Activated CD4-positive, alpha-beta T cell treated with anti-CD3 and anti-CD28 coated beads for 36 hours (primary cell): ENCODE data around the gene RTP4. TPM values are rescaled to one million over a fixed set of nuclear protein-coding genes. Genes with fewer than 3 reads are reported as not detected.

Experiments used
- ATAC-seq: fragments of 200-7000 bp; cut with Tn5 transposase; one replicate; pipeline ENCODE4 v1.10.0; 2021; ENCODE audit warnings: mild to moderate bottlenecking, moderate library complexity
- CTCF ChIA-PET: fragments of 350-600 bp; sonication (Branson Sonifier 250); formaldehyde crosslinking; loops from one replicate; lab custom pipeline; 2021; ENCODE audit warnings: antibody characterized with exemption; lab: Charles Lee
- POLR2A ChIA-PET: fragments of 350-600 bp; sonication (Branson Sonifier 250); formaldehyde crosslinking; loops from one replicate; lab custom pipeline; 2021; ENCODE audit warnings: antibody characterized with exemption, inconsistent platforms; lab: Charles Lee
- DNase-seq: peaks from one replicate; pipeline ENCODE4 v3.0.0-alpha.2; 2020
- H3K27ac Mint-ChIP-seq: one replicate; pipeline ENCODE4 v1.8.0; 2021; ENCODE audit warnings: mixed read lengths
- H3K27me3 Mint-ChIP-seq: one replicate; pipeline ENCODE4 v1.8.0; 2021; ENCODE audit warnings: mixed read lengths
- H3K36me3 Mint-ChIP-seq: one replicate; pipeline ENCODE4 v1.8.0; 2021; ENCODE audit warnings: low read depth, mixed read lengths
- H3K4me1 Mint-ChIP-seq: one replicate; pipeline ENCODE4 v1.8.0; 2021; ENCODE audit warnings: mixed read lengths
- H3K4me3 Mint-ChIP-seq: one replicate; pipeline ENCODE4 v1.8.0; 2021; ENCODE audit warnings: mild to moderate bottlenecking, moderate library complexity, mixed read lengths
- H3K9me3 Mint-ChIP-seq: one replicate; pipeline ENCODE4 v1.8.0; 2021; ENCODE audit warnings: low read depth, mixed read lengths
- intact Hi-C, 2 experiments: fragments of 100-400 bp; cut with DNase I in 1 of 2; cut with micrococcal nuclease in 1 of 2; formaldehyde crosslinking; loops; one replicate each; pipeline versions ENCODE4 v1.14.2 to v1.15.1; 2022 to 2024; cut with DNase I, micrococcal nuclease
- total RNA-seq, 2 experiments: library from RNA; stranded (reverse); gene quantifications; one replicate each; pipeline ENCODE4 v1.2.3, GENCODE V29; 2021

Gene RTP4
- total RNA-seq, 2 experiments from 2014 or later = 2.0 to 3.1 TPM

DNA sequence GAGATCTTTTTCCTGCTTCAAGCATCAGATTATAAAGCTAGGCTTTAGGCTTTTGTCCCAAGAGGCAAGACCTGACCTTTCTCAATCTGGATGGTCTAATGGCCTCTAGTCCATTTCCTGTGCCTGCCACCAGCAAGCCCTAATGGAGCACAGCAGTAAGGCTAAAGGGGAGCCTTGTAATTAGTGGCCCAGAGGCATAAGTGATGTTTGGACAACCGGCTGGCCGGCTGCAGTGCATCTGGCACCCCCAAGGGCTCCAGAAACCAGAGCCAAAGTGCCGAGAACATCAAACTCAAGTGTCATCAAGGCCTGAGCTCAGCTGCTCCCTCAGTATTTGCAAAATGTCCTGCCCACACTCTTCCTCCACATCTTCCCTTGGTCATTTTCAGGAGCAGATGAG, 31.9 kb upstream of the RTP4 start:
- Mint-ChIP-seq H3K9me3 (no peaks in the 10 kb centered on the region), H3K27me3 (peaks cover 9% of the 10 kb centered on the region), H3K4me1 (no peaks in the 10 kb centered on the region), H3K36me3 (no peaks in the 10 kb centered on the region), H3K27ac (no peak overlapping the region), H3K4me3 (no peak overlapping the region)
- DNase-seq (no peak), ATAC-seq (no peak)
- intact Hi-C loops = no loop called here
- CTCF ChIA-PET = interaction anchor here (1.0 to 1.1 kb wide), 2 partner anchors 16 to 18 kb away, joined by 3 to 4 read pairs; no protein-coding TSS in a partner anchor
- POLR2A ChIA-PET = interaction anchor here (0.6 kb wide), 1 partner anchor 19 kb away, joined by 5 read pairs; no protein-coding TSS in a partner anchor

DNA sequence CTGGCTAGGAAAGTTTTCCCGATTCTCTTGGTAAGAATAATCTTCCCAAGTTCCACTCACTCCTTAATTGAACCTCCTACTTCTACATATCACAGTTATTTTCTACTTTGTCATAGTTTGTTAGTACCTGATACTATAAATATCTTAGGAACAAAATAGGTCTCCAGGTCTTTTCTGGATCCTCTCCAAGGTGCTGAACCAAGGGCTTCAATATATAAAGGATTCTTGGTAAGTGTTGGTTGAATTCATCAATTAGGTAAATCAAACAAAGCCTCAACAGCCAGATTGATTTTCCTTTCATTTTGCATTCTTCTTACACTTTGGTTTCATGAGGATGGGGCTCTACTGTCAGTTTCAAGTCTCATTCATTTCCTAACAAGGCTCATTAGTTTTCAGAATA, 27.6 kb upstream of the RTP4 start:
- Mint-ChIP-seq H3K27ac (no peak overlapping the region), H3K27me3 (peaks cover 12% of the 10 kb centered on the region), H3K4me1 (no peaks in the 10 kb centered on the region), H3K36me3 (no peaks in the 10 kb centered on the region), H3K4me3 (no peak overlapping the region), H3K9me3 (no peaks in the 10 kb centered on the region)
- DNase-seq (no peak), ATAC-seq (no peak)
- POLR2A ChIA-PET = no interaction called here
- intact Hi-C loops = no loop called here
- CTCF ChIA-PET = interaction anchor here (0.5 to 1.9 kb wide), 5 partner anchors 22 to 275 kb away, joined by 3 to 10 read pairs (median 3); partner anchors contain the start of gene RTP4

- DNase-seq = no peak
- intact Hi-C loops = no loop called here
- POLR2A ChIA-PET = interaction anchor here (0.5 kb wide), 1 partner anchor 1430 kb away, joined by 3 read pairs; no protein-coding TSS in a partner anchor
- H3K36me3 Mint-ChIP-seq = no peaks in the 10 kb centered on the region
- no peak for ATAC-seq
- CTCF ChIA-PET = interaction anchor here (1.8 kb wide), 1 partner anchor 26 kb away, joined by 4 read pairs; the partner anchor contains the start of gene RTP4
- no peaks in the 10 kb centered on the region for H3K9me3 Mint-ChIP-seq
- no peak overlapping the region for H3K4me3 Mint-ChIP-seq
- H3K27ac Mint-ChIP-seq = no peak overlapping the region
- peaks cover 12% of the 10 kb centered on the region for H3K27me3 Mint-ChIP-seq
- no peaks in the 10 kb centered on the region for H3K4me1 Mint-ChIP-seq
Observed at GRCh38 chr3:187342255-187342654, 25.9 kb upstream of the RTP4 start.

GRCh38 chr3:187343670-187344069, 24.5 kb upstream of the RTP4 start:
- H3K4me1 Mint-ChIP-seq = no peaks in the 10 kb centered on the region

GRCh38 chr3:187352581-187353575, 15.3 kb upstream of the RTP4 start:
- H3K4me3 Mint-ChIP-seq = no peak overlapping the region
- ChIA-PET POLR2A (no interaction called here), CTCF (interaction anchor here (0.7 kb wide), 1 partner anchor 14 kb away, joined by 3 read pairs; no protein-coding TSS in a partner anchor)

More at GRCh38 chr3:187343670-187344069, 24.5 kb upstream of the RTP4 start:
- intact Hi-C loops = no loop called here
- DNase-seq (no peak), ATAC-seq (no peak)
- Mint-ChIP-seq H3K27me3 (peaks cover 6% of the 10 kb centered on the region), H3K4me3 (no peak overlapping the region), H3K9me3 (no peaks in the 10 kb centered on the region), H3K36me3 (no peaks in the 10 kb centered on the region), H3K27ac (no peak overlapping the region)
- POLR2A ChIA-PET = no interaction called here
- CTCF ChIA-PET = no interaction called here

DNA sequence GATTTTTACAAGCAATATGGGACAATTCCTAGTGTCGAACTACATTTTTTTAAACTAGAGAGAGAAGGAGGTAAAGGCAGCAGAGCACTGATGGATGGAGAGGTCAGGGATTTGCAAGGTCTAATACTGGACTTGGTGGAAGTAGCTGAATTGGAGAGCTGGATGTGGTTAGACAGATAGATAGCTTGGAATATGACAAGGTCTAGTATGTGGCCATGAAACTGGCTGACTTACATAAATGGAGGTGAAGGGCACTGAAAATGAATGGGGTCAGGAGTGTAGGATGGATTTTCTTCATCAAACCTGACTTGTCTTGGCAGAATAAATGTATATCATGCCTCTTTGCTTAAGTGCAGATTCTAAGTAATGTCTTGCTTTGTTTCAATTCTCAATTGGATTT, 10.1 kb upstream of the RTP4 start:
- no peak overlapping the region for H3K4me3 Mint-ChIP-seq
- CTCF ChIA-PET = interaction anchor here (1.0 to 1.5 kb wide), 3 partner anchors 25 to 258 kb away, joined by 3 to 6 read pairs (median 4); no protein-coding TSS in a partner anchor
- no peak for ATAC-seq
- POLR2A ChIA-PET = no interaction called here
- no peaks in the 10 kb centered on the region for H3K27me3 Mint-ChIP-seq
- DNase-seq = no peak
- peaks cover 7% of the 10 kb centered on the region for H3K4me1 Mint-ChIP-seq
- intact Hi-C loops = no loop called here
- H3K9me3 Mint-ChIP-seq = no peaks in the 10 kb centered on the region
- H3K36me3 Mint-ChIP-seq = no peaks in the 10 kb centered on the region
- no peak overlapping the region for H3K27ac Mint-ChIP-seq

More at GRCh38 chr3:187352581-187353575, 15.3 kb upstream of the RTP4 start:
- Mint-ChIP-seq H3K36me3 (no peaks in the 10 kb centered on the region), H3K9me3 (no peaks in the 10 kb centered on the region), H3K27ac (no peak overlapping the region), H3K4me1 (no peaks in the 10 kb centered on the region), H3K27me3 (peaks cover 2% of the 10 kb centered on the region)
- no peak for ATAC-seq
- DNase-seq = no peak
- intact Hi-C loops = no loop called here

DNA sequence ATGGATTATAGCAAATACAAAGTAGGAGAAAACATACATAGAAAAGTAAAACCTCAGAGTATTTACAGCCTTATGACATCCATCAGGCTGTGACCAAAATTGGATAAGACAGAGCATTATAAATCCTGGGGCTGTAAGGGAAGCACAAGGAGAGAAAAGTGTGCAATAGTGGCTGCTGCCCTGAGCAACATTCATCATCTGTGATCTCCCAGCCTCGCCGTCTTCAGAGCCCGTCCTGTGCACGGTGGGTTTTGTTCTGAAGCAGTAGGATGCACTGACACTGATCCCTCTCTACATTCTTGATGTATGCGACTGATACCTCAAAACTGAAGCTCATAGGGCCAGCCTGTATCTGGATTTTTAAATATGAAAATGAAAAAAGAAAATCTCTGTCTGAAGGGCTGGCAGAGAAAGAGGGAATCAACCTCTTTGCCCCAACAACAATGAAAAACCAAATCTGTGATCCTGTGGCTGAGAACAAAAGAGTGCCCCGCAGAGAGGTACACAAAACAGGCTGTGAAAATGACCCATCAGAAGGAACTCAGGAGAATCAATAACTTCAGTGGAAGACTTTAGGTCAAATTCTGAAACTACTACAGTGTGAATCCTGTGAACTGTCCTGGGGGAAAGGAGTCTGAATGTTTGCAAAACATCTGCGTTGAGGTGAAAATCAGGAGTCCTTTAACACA, 8.2 kb upstream of the RTP4 start:
- ChIA-PET CTCF (interaction anchor here (0.9 to 1.4 kb wide), 2 partner anchors 8 to 40 kb away, joined by 3 read pairs; partner anchors contain the start of gene RTP4), POLR2A (interaction anchor here (0.6 kb wide), 1 partner anchor 382 kb away, joined by 3 read pairs; no protein-coding TSS in a partner anchor)
- Mint-ChIP-seq H3K27ac (no peak overlapping the region), H3K4me3 (no peak overlapping the region), H3K27me3 (no peaks in the 10 kb centered on the region), H3K4me1 (peaks cover 7% of the 10 kb centered on the region), H3K9me3 (no peaks in the 10 kb centered on the region), H3K36me3 (no peaks in the 10 kb centered on the region)
- ATAC-seq (no peak), DNase-seq (no peak)
- intact Hi-C loops = no loop called here

DNA sequence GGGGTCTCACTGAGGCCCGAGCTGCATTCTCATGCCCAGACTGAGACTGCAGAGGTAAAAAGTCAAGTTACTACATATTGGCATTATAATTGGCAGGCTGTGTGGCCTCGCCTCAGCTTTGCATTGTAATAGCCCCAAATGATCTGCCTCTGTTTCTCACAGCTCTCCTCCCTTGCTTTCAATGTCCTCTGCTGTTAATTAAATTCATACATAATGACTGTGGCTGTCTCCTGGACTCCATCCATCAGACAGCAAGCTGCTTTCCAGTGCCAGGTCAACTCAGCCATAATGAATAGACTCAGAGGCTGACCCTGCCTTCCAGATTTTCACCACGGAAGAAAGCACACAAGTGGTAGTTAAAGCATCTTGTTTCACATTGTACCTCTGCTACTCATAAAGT, 7.6 kb upstream of the RTP4 start:
- Mint-ChIP-seq H3K4me3 (no peak overlapping the region), H3K27ac (no peak overlapping the region), H3K27me3 (no peaks in the 10 kb centered on the region), H3K4me1 (peaks cover 7% of the 10 kb centered on the region), H3K36me3 (no peaks in the 10 kb centered on the region), H3K9me3 (no peaks in the 10 kb centered on the region)
- DNase-seq (no peak), ATAC-seq (no peak)
- POLR2A ChIA-PET = no interaction called here
- CTCF ChIA-PET = interaction anchor here (0.6 to 2.7 kb wide), 4 partner anchors 35 to 174 kb away, joined by 3 to 10 read pairs (median 3); no protein-coding TSS in a partner anchor
- intact Hi-C loops = no loop called here

- POLR2A ChIA-PET = no interaction called here
- no peak overlapping the region for H3K27ac Mint-ChIP-seq
- peaks cover 7% of the 10 kb centered on the region for H3K4me1 Mint-ChIP-seq
- no peaks in the 10 kb centered on the region for H3K36me3 Mint-ChIP-seq
- ATAC-seq (peak; percentile 88), DNase-seq (no peak)
- H3K9me3 Mint-ChIP-seq = no peaks in the 10 kb centered on the region
- H3K27me3 Mint-ChIP-seq = no peaks in the 10 kb centered on the region
- H3K4me3 Mint-ChIP-seq = no peak overlapping the region
- intact Hi-C loops = no loop called here
- CTCF ChIA-PET = interaction anchor here (1.1 to 2.7 kb wide), 2 partner anchors 42 to 45 kb away, joined by 3 to 10 read pairs; no protein-coding TSS in a partner anchor
Observed at GRCh38 chr3:187361835-187362234, 6.3 kb upstream of the RTP4 start.

DNA sequence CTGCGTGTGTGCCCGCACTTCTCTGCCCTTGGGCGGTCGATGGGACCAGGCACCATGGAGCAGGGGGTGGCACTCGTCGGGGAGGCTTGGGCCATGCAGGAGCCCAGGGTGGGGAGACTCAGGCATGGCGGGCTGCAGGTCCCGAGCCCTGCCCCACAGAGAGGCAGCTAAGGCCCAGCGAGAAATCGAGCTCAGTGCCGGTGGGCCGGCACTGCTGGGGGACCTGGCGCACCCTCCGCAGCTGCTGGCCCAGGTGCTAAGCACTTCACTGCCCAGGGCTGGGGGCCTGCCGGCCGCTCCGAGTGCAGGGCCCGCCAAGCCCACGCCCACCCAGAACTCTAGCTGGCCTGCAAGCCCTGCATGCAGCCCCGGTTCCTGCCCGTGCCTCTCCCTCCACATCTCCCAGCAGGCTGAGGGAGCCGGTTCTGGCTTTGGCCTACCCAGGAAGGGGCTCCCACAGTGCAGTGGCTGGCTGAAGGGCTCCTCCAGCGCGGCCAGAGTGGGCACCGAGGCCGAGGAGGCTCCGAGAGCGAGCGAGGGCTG, 553 bp upstream of the RTP4 start:
- CTCF ChIA-PET = interaction anchor here (0.7 to 2.1 kb wide), 4 partner anchors 8 to 312 kb away, joined by 3 to 12 read pairs (median 4); no protein-coding TSS in a partner anchor
- POLR2A ChIA-PET = interaction anchor here (0.6 to 1.1 kb wide), 3 partner anchors 15 to 39 kb away, joined by 3 to 5 read pairs (median 4); no protein-coding TSS in a partner anchor
- Mint-ChIP-seq H3K27ac (peak overlapping the region; percentile 93), H3K4me3 (peak overlapping the region; percentile 78), H3K27me3 (no peaks in the 10 kb centered on the region), H3K4me1 (peaks cover 27% of the 10 kb centered on the region), H3K9me3 (no peaks in the 10 kb centered on the region), H3K36me3 (peaks cover 29% of the 10 kb centered on the region)
- peak; percentile 16 for DNase-seq
- intact Hi-C loops = no loop called here
- no peak for ATAC-seq
